B cell (primary cell): Measurements from ENCODE around the gene RPS19. TPM values are rescaled to one million over a fixed set of nuclear protein-coding genes. Genes with fewer than 3 reads are reported as not detected.

Experiments used
- ATAC-seq: fragments of 200-7000 bp; cut with Tn5 transposase; one replicate; pipeline ENCODE4 v1.10.0; 2021; ENCODE audit warnings: low read depth, mild to moderate bottlenecking, moderate number of reproducible peaks, moderate library complexity
- CTCF ChIA-PET: fragments of 350-600 bp; sonication (Branson Sonifier 250); formaldehyde crosslinking; loops from one replicate; lab custom pipeline; 2021; ENCODE audit warnings: antibody characterized with exemption, inconsistent platforms; lab: Charles Lee
- POLR2A ChIA-PET: fragments of 350-600 bp; sonication (Branson Sonifier 250); formaldehyde crosslinking; loops from one replicate; lab custom pipeline; 2021; ENCODE audit warnings: antibody characterized with exemption; lab: Charles Lee
- DNase-seq: peaks from one replicate; pipeline ENCODE4 v3.0.0; 2013
- H2AFZ ChIP-seq: 2 replicates; pipeline ENCODE4 v1.6.1; 2012; ENCODE audit warnings: mild to moderate bottlenecking, low read depth, low read length; ENCODE audit not compliant: insufficient read depth, poor library complexity, severe bottlenecking
- H3K27ac ChIP-seq, 2 donors: 1 replicate in 1 of 2; 2 replicates in 1 of 2; pipeline ENCODE4 v1.5.1; 2012 to 2013; ENCODE audit warnings: low read length in 2 of 2, mild to moderate bottlenecking in 2 of 2, moderate library complexity in 1 of 2
- H3K27me3 ChIP-seq, 4 experiments: fragments of 200-600 bp in 1 of 4; sonication (generic) in 1 of 4; replicated peaks in 1 of 4; 1 replicate in 2 of 4; 2 replicates in 2 of 4; pipeline versions ENCODE4 v1.6.1 to v1.7.0; 2013 to 2016; ENCODE audit warnings: low read length in 3 of 4, mild to moderate bottlenecking in 2 of 4, mixed read lengths in 1 of 4, moderate library complexity in 1 of 4; ENCODE audit not compliant: insufficient read depth in 4 of 4, control insufficient read depth in 3 of 4; ENCODE audit errors: control extremely low read depth in 1 of 4
- H3K36me3 ChIP-seq, 2 experiments: replicated peaks in 1 of 2; 1 replicate in 1 of 2; 2 replicates in 1 of 2; pipeline versions ENCODE4 v1.6.1 to v1.7.1; 2013; ENCODE audit warnings: low read length in 1 of 2; ENCODE audit not compliant: insufficient read depth in 2 of 2, control insufficient read depth in 1 of 2; ENCODE audit errors: control extremely low read depth in 1 of 2, extremely low read depth in 1 of 2
- H3K4me1 ChIP-seq, 2 donors: fragments of 200-600 bp in 1 of 2; sonication (generic) in 1 of 2; 1 replicate in 1 of 2; 2 replicates in 1 of 2; pipeline versions ENCODE4 v1.5.1 to v1.6.1; 2013 to 2017; ENCODE audit warnings: low read length in 2 of 2; ENCODE audit not compliant: control insufficient read depth in 2 of 2, insufficient read depth in 2 of 2
- H3K4me2 ChIP-seq: replicated peaks from 2 replicates; pipeline ENCODE3; 2012; ENCODE audit warnings: mild to moderate bottlenecking, low read depth, low read length; ENCODE audit not compliant: poor library complexity, severe bottlenecking
- H3K4me3 ChIP-seq, 5 experiments: fragments of 200-600 bp in 1 of 5; sonication (generic) in 1 of 5; 1 replicate in 3 of 5; 2 replicates in 2 of 5; pipeline versions ENCODE4 v1.5.1 to v1.7.0; 2011 to 2016; ENCODE audit warnings: low read length in 4 of 5, mild to moderate bottlenecking in 4 of 5, low read depth in 2 of 5, control low read depth in 1 of 5, moderate library complexity in 1 of 5; ENCODE audit not compliant: insufficient read depth in 1 of 5; ENCODE audit errors: control extremely low read depth in 1 of 5, extremely low read depth in 1 of 5
- H3K79me2 ChIP-seq: fragments of 200-600 bp; sonication (generic); one replicate; pipeline ENCODE4 v1.6.0; 2016; ENCODE audit warnings: low read length; ENCODE audit not compliant: control insufficient read depth, insufficient read depth
- H3K9ac ChIP-seq: fragments of 200-600 bp; sonication (generic); 2 replicates; pipeline ENCODE4 v1.6.1; 2017; ENCODE audit warnings: mild to moderate bottlenecking, low read length, moderate library complexity
- H3K9me3 ChIP-seq, 3 donors: one replicate each; pipeline versions ENCODE4 v1.6.1 to v1.7.1; 2013; ENCODE audit warnings: low read length in 2 of 3; ENCODE audit not compliant: control insufficient read depth in 2 of 3, insufficient read depth in 1 of 3; ENCODE audit errors: control extremely low read depth in 1 of 3
- H4K20me1 ChIP-seq: 2 replicates; pipeline ENCODE4 v1.6.0; 2012; ENCODE audit warnings: mild to moderate bottlenecking, low read length; ENCODE audit not compliant: insufficient read depth, control insufficient read depth, poor library complexity, severe bottlenecking
- H3K27ac Mint-ChIP-seq: one replicate; pipeline ENCODE4 v1.8.0; 2021; ENCODE audit warnings: mixed read lengths
- H3K27me3 Mint-ChIP-seq: one replicate; pipeline ENCODE4 v1.8.0; 2021; ENCODE audit warnings: mixed read lengths
- H3K4me1 Mint-ChIP-seq: one replicate; pipeline ENCODE4 v1.8.0; 2021; ENCODE audit warnings: mixed read lengths
- H3K4me3 Mint-ChIP-seq: one replicate; pipeline ENCODE4 v1.8.0; 2021; ENCODE audit warnings: mixed read lengths
- H3K9me3 Mint-ChIP-seq: one replicate; pipeline ENCODE4 v1.8.0; 2022; ENCODE audit warnings: mixed read lengths; ENCODE audit not compliant: insufficient read depth
- CTCF ChIP-seq: fragments of 200-600 bp; IDR thresholded peaks from one replicate; pipeline ENCODE4 v1.8.0; 2022; ENCODE audit warnings: antibody characterized with exemption, mild to moderate bottlenecking
- EZH2 ChIP-seq: IDR thresholded peaks from 2 replicates; pipeline ENCODE4 v1.6.1; 2012; ENCODE audit warnings: borderline replicate concordance, low read depth, mild to moderate bottlenecking, moderate library complexity, low read length; ENCODE audit not compliant: insufficient read depth, poor library complexity, severe bottlenecking
- WGBS: methylation state at CpG from one replicate; pipeline ENCODE4 v1.1.5; 2013; ENCODE audit warnings: missing lambda C conversion rate; ENCODE audit not compliant: insufficient coverage; 5-methylcytosine and 5-hydroxymethylcytosine counted together
- intact Hi-C: fragments of 100-400 bp; cut with micrococcal nuclease; formaldehyde crosslinking; loops from one replicate; pipeline ENCODE4 v1.10.0; 2022
- polyA plus RNA-seq: library from polyadenylated mRNA; depleted of rRNA; stranded (reverse); fragments of >200 nt; gene quantifications from 2 replicates; pipeline ENCODE4 v1.2.3, GENCODE V29; 2012
- total RNA-seq, 2 donors: library from RNA; stranded (reverse); fragments of 120-200 nt in 1 of 2; gene quantifications; 1 replicate in 1 of 2; 2 replicates in 1 of 2; pipeline versions ENCODE4 v1.2.3 to v1.2.4, GENCODE V29; 2013 to 2022

Gene RPS19
- total and polyA plus RNA-seq, 2 donors (not counting 1 experiment from before 2014, with no cell fraction given) = 3,322 to 9,144 TPM

- Mint-ChIP-seq H3K9me3 (no peaks in the 10 kb centered on the region), H3K4me1 (peaks cover 1% of the 10 kb centered on the region), H3K4me3 (no peak overlapping the region), H3K27me3 (no peaks in the 10 kb centered on the region), H3K27ac (no peak overlapping the region)
- Histone ChIP-seq H3K4me3 (no peak overlapping the region), H3K9me3 (no peaks in the 10 kb centered on the region), H3K79me2 (peaks cover 11% of the 10 kb centered on the region), H4K20me1 (peaks cover 95% of the 10 kb centered on the region), H2AFZ (no peak overlapping the region), H3K4me1 (no peaks in the 10 kb centered on the region), H3K4me2 (no peak overlapping the region), H3K36me3 (peaks cover 10 to 87% of the 10 kb centered on the region in 2 experiments), H3K27me3 (no peaks in the 10 kb centered on the region), H3K9ac (no peak overlapping the region), H3K27ac (no peak overlapping the region)
- 98% methylated on average over 20 of the region's 21 CpGs for WGBS
- intact Hi-C loops = no loop called here
- no peak for TF ChIP-seq CTCF
- no peak for TF ChIP-seq EZH2
- CTCF ChIA-PET = interaction anchor here (0.7 to 1.6 kb wide), 6 partner anchors 15 to 148 kb away, joined by 3 to 7 read pairs (median 3); no protein-coding TSS in a partner anchor
- DNase-seq (no peak), ATAC-seq (no peak)
- POLR2A ChIA-PET = interaction anchor here (0.5 to 1.1 kb wide), 2 partner anchors 10 to 16 kb away, joined by 5 to 7 read pairs; no protein-coding TSS in a partner anchor
Measured at GRCh38 chr19:41901707-41902360, 41.8 kb downstream of the RPS19 start.

DNA sequence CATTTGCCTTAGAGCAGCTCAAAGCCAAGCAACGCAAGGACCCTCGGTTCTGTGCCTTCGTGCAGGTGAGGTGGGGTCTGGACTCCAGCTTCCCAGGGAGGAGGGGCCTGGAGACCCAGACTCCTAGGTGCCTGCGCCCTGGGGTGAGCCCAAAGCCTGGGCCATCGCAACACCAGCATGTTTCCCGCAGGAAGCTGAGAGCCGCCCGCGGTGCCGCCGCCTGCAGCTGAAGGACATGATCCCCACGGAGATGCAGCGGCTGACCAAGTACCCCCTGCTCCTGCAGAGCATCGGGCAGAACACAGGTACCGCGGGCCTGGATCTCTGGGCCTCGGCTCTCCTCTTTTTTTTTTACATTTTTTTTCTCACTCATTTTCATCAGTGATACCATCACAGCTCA, 42.5 kb downstream of the RPS19 start:
- no peak overlapping the region for H3K4me3 Mint-ChIP-seq
- ChIA-PET POLR2A (no interaction called here), CTCF (interaction anchor here (1.1 to 1.6 kb wide), 4 partner anchors 13 to 149 kb away, joined by 3 to 7 read pairs (median 3); no protein-coding TSS in a partner anchor)
- H3K27ac Mint-ChIP-seq = no peak overlapping the region
- no peak overlapping the region for H3K4me2 ChIP-seq
- no peak overlapping the region for H3K9ac ChIP-seq
- 98% methylated on average over 17 of the region's 17 CpGs for WGBS
- ATAC-seq (no peak), DNase-seq (no peak)
- peaks cover 11% of the 10 kb centered on the region for H3K79me2 ChIP-seq
- no peaks in the 10 kb centered on the region for H3K4me1 ChIP-seq
- peaks cover 1% of the 10 kb centered on the region for H3K4me1 Mint-ChIP-seq
- no peaks in the 10 kb centered on the region for H3K9me3 ChIP-seq
- no peaks in the 10 kb centered on the region for H3K9me3 Mint-ChIP-seq
- H3K27me3 Mint-ChIP-seq = no peaks in the 10 kb centered on the region
- H3K4me3 ChIP-seq = no peak overlapping the region
- peaks cover 10 to 89% of the 10 kb centered on the region in 2 experiments for H3K36me3 ChIP-seq
- TF ChIP-seq EZH2 = no peak
- intact Hi-C loops = no loop called here
- no peak overlapping the region for H2AFZ ChIP-seq
- H3K27me3 ChIP-seq = no peaks in the 10 kb centered on the region
- H4K20me1 ChIP-seq = peaks cover 95% of the 10 kb centered on the region
- no peak overlapping the region for H3K27ac ChIP-seq
